Measurements from ENCODE around the gene USP13. TPM values are rescaled to one million over a fixed set of nuclear protein-coding genes. Genes with fewer than 3 reads are reported as not detected.

Gene USP13
- total and polyA plus RNA-seq, 2 of the 13 experiments (the other 11 are each of a cell fraction or from before 2014, with no cell fraction given), result 15.9 to 36.7 TPM

- in situ Hi-C loops (cut with HindIII; ENCODE audit: extremely low pct_ligation_motif_present, low pct_unique_long_range_greater_than_20kb), result no loop called here
- 22% methylated on average over 6 of the region's 6 CpGs for WGBS (ENCODE audit: low lambda C conversion rate)
- no peak overlapping the region for H3K27ac ChIP-seq (ENCODE audit: extremely low read length, insufficient read depth, low read length)
- CTCF ChIA-PET (ENCODE audit: low intra/inter-chr PET ratio, low total read pairs), result no interaction called here
- no peak overlapping the region for H3K4me2 ChIP-seq (ENCODE audit: low read depth, low read length)
- DNase-seq (ENCODE audit: low spot score), result no peak
- no peak for ATAC-seq
- H3K79me2 ChIP-seq (ENCODE audit: insufficient read depth, low read length), result no peaks in the 10 kb centered on the region
- peaks cover 0 to 4% of the 10 kb centered on the region in 2 experiments; a peak in 1 of 5 replicates for H3K27me3 ChIP-seq (ENCODE audit: control insufficient read depth in 1 of 2, insufficient read depth in 2 of 2, low read length in 2 of 2)
- no TSS peak for BruUV-seq (replicated peaks)
- intact Hi-C loops (cut with micrococcal nuclease; ENCODE audit: unreplicated experiment), result no loop called here
- H3K9me3 ChIP-seq (ENCODE audit: low read length), result no peaks in the 10 kb centered on the region
- H3K4me3 ChIP-seq (replicated peaks in 1 of 3; ENCODE audit: insufficient read depth in 1 of 3, low read depth in 2 of 3, low read length in 3 of 3), result no peak overlapping the region
- no peak for FAIRE-seq
- no peaks in the 10 kb centered on the region for H4K20me1 ChIP-seq (ENCODE audit: insufficient read depth, low read length)
- H3K36me3 ChIP-seq (replicated peaks in 1 of 2; ENCODE audit: control insufficient read depth in 1 of 2, insufficient read depth in 2 of 2, low read length in 2 of 2), result no peaks in the 10 kb centered on the region
- H2AFZ ChIP-seq (ENCODE audit: low read length), result no peak overlapping the region
- POLR2A ChIA-PET, result no interaction called here
- no peak overlapping the region for H3K9ac ChIP-seq (ENCODE audit: insufficient read depth, low read depth, low read length)
- no peaks in the 10 kb centered on the region for H3K4me1 ChIP-seq (ENCODE audit: insufficient read depth, low read length)
- TF ChIP-seq, protein P1, sequence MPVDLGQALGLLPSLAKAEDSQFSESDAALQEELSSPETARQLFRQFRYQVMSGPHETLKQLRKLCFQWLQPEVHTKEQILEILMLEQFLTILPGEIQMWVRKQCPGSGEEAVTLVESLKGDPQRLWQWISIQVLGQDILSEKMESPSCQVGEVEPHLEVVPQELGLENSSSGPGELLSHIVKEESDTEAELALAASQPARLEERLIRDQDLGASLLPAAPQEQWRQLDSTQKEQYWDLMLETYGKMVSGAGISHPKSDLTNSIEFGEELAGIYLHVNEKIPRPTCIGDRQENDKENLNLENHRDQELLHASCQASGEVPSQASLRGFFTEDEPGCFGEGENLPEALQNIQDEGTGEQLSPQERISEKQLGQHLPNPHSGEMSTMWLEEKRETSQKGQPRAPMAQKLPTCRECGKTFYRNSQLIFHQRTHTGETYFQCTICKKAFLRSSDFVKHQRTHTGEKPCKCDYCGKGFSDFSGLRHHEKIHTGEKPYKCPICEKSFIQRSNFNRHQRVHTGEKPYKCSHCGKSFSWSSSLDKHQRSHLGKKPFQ (CRISPR knock-in tag; IDR thresholded peaks at IDR 0.05; ENCODE audit: insufficient replicate concordance), result no peak
- no peak for TF ChIP-seq CREBL2 (CRISPR knock-in tag; IDR thresholded peaks at IDR 0.05; ENCODE audit: borderline replicate concordance)
- TF ChIP-seq, protein P2, sequence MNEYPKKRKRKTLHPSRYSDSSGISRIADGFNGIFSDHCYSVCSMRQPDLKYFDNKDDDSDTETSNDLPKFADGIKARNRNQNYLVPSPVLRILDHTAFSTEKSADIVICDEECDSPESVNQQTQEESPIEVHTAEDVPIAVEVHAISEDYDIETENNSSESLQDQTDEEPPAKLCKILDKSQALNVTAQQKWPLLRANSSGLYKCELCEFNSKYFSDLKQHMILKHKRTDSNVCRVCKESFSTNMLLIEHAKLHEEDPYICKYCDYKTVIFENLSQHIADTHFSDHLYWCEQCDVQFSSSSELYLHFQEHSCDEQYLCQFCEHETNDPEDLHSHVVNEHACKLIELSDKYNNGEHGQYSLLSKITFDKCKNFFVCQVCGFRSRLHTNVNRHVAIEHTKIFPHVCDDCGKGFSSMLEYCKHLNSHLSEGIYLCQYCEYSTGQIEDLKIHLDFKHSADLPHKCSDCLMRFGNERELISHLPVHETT (CRISPR knock-in tag; conservative IDR thresholded peaks at IDR 0.05), result no peak
- TF ChIP-seq, protein P3, sequence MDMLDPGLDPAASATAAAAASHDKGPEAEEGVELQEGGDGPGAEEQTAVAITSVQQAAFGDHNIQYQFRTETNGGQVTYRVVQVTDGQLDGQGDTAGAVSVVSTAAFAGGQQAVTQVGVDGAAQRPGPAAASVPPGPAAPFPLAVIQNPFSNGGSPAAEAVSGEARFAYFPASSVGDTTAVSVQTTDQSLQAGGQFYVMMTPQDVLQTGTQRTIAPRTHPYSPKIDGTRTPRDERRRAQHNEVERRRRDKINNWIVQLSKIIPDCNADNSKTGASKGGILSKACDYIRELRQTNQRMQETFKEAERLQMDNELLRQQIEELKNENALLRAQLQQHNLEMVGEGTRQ (IDR thresholded peaks at IDR 0.05; ENCODE audit: low read depth, low read length), result peak; percentile 32; the same call in 1 of the 2 replicates
- TF ChIP-seq, protein P3 (CRISPR knock-in tag; IDR thresholded peaks at IDR 0.05; ENCODE audit: borderline replicate concordance), result no peak
- TF ChIP-seq JUNB (CRISPR knock-in tag; IDR thresholded peaks at IDR 0.05; ENCODE audit: borderline replicate concordance), result no peak
- TF ChIP-seq SRSF1 (optimal IDR thresholded peaks at IDR 0.05; ENCODE audit: low read depth, low read length), result no peak
- TF ChIP-seq NCOA2 (CRISPR knock-in tag; IDR thresholded peaks at IDR 0.05), result no peak
- no peak for TF ChIP-seq SNAPC4 (CRISPR knock-in tag; IDR thresholded peaks at IDR 0.05)
- no peak for TF ChIP-seq ZNF530 (CRISPR knock-in tag; IDR thresholded peaks at IDR 0.05; ENCODE audit: low read depth)
- TF ChIP-seq RAD51 (IDR thresholded peaks at IDR 0.05; ENCODE audit: borderline replicate concordance), result peak; percentile 66; the same call in 1 of the 2 replicates
- TF ChIP-seq ZSCAN12 (CRISPR knock-in tag; IDR thresholded peaks at IDR 0.05), result no peak
- TF ChIP-seq HMG20B (CRISPR knock-in tag; conservative IDR thresholded peaks at IDR 0.05), result no peak
Measured at GRCh38 chr3:179825527-179826246, 172.8 kb downstream of the USP13 start.

Measured in HepG2 (cell line).